Stimulated activated CD8-positive, alpha-beta memory T cell treated with anti-CD3 and anti-CD28 coated beads, Interleukin-15, amount 100 ng/mL, for 4 hours (primary cell): ENCODE measurements around the gene SPRYD4.
A peak's percentile ranks its signal among the peaks of the same experiment; 100 is the strongest.

Experiments used
- DNase-seq, 2 donors: peaks; one replicate each; pipeline ENCODE4 v3.0.0-alpha.2; 2020; ENCODE audit warnings: low read depth in 2 of 2

The SPRYD4 gene

DNA sequence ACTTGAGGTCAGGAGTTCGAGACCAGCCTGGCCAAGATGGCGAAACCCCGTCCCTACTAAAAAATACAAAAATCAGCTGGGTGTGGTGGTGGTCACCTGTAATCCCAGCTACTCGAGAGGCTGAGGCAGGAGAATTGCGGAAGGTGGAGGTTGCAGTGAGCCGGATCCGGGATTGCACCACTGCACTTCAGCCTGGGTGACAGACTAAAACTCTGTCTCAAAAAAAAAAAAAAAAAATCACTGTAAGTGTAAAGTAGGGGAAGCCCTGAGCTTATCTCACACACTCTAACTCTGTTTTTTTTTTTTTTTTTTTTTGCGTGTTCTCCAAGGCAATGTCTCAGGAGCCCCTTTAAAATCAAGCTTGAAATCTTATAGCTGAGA is 52.8 kb downstream of the SPRYD4 start:
- no peak for DNase-seq

DNA sequence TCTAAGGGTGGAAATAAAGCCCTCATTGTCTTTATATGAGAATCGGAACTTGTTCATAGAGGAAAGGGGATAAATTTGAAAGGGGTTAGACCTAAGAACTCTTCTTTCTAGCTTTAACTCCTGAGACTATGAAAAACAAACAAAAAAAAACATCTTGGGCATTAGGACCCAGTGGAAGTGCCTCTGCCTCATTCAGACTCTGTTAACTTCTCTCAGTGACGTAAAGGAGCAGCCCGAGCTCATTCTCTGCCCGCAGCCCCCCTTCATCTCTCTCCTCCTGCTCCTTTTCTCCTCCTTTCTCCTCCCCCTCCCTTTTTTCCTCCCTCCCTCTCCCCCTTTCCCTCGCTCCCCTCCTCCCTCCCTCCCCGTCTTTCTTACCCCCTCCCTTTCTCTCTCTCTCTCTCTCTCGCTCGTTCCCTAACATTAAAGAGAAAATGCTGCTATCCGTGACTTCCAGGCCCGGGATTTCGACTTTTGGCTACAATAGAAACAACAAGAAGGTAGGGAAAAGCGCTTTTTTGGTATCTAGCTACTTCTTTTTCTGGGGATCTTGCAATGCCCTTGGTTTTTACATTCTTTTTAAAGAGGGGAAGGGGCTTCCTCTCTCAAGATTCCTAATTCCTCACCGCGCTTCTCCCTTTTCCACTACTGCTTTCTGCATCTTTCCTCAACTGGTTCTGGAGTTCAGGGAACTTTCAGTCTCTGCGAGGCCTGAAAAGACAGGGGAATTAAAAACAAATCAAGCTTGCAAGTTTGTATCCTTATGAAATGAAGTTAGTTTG is 53.4 kb downstream of the SPRYD4 start, which contains the start of gene RBMS2:
TSS of gene RBMS2 (plus strand) at position 231 of the 782 bp plus-strand sequence. CDS start at position 435, 204 bp downstream.
- peak; percentile 4 to 13 for DNase-seq

DNA sequence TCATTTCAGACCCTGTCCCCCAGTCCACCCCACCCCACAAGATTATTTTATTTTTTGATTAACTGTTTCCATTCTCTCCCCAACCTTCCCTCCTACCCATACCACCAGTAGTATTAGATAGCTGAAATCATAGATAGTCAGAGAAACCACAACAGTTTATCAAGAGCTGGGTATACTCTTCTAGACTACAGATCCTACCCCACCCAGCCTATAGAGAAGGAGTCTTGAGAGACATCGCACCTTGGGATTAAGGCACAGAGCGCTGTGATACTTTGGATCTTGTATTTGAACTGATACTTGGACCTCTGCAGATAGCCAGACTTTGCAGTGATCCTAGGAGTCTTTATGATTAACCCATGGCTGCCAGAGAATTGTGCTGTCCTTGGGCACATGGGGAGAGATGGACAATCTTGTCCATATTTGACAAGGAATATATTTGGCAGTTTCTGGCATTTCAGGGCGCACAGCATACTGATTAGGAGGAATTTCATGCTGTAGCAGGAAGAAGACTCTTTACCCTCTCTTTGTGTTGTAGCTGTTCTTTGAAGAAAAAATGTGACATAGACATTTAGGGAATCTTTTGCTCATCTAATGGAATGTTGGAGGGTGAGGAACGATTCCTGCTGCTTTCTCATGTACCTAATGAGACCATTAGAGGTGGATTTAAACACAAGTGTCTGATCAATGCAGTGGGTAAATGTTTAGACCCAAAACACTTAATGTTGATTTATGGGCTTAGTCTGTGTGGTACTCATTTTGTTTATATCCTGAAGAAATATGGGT is 54.2 kb downstream of the SPRYD4 start:
- DNase-seq, result no peak

DNA sequence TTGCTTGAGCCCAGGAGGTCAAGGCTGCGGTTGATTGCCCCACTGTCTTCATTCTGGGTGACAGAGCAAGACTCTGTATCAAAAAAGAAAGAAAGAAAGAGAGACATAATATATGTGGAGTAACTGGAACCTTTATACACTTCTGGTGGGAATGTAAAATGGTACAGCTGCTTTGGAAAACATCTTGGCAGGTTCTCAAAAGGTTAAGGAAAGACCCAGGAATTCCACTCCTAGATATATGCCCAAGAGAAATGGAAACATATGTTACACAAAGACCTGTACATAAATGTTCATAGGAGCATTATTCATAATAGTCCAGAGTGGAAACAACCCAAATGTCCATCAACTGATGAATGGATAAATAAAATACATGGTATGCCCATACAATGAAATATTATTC is 60.5 kb downstream of the SPRYD4 start:
- DNase-seq, result no peak
